HepG2 (cell line): Measurements from ENCODE around the gene CLIC5. TPM values are rescaled to one million over a fixed set of nuclear protein-coding genes. Genes with fewer than 3 reads are reported as not detected.

Experiments
- ATAC-seq: fragments of 200-7000 bp; cut with Tn5 transposase; 3 replicates; pipeline ENCODE4 v1.9.1; 2020; ENCODE audit warnings: mild to moderate bottlenecking, moderate library complexity
- BruUV-seq: library from RNA; stranded (reverse); fragments of 400-500 nt; replicated peaks from 2 replicates; lab custom pipeline; 2021; lab: Mats Ljungman, UMichigan
- CTCF ChIA-PET: fragments of 300-600 bp; formaldehyde crosslinking; extraction: SDS; loops from one replicate; lab custom pipeline; 2021; ENCODE audit warnings: low total read pairs, inconsistent platforms, low intra/inter-chr PET ratio; lab: Yijun Ruan, JAX
- POLR2A ChIA-PET: fragments of 350-600 bp; sonication (Branson Sonifier 250); formaldehyde crosslinking; loops from one replicate; lab custom pipeline; 2020; ENCODE audit warnings: antibody characterized with exemption, inconsistent platforms; lab: Yijun Ruan, JAX
- DNase-seq: peaks from one replicate; pipeline ENCODE4 v3.0.0-alpha.2; 2015; ENCODE audit warnings: low spot score
- FAIRE-seq: peaks from 3 replicates; lab custom pipeline; 2011; peaks lifted over from hg19 to GRCh38; lab: Jason Lieb, UNC
- H2AFZ ChIP-seq: one replicate; pipeline ENCODE4 v1.6.1; 2011; ENCODE audit warnings: low read length, inconsistent platforms
- H3K27ac ChIP-seq: fragments of 300-600 bp; 3 replicates; pipeline ENCODE4 v1.8.0; 2011; ENCODE audit warnings: mixed run types, mild to moderate bottlenecking, mixed read lengths, low read length, inconsistent platforms; ENCODE audit not compliant: insufficient read depth; ENCODE audit errors: extremely low read length
- H3K27me3 ChIP-seq, 2 experiments: fragments of 200-600 bp in 1 of 2; 2 replicates in 1 of 2; 3 replicates in 1 of 2; pipeline versions ENCODE4 v1.6.0 to v1.8.0; 2011; ENCODE audit warnings: low read length in 2 of 2, mild to moderate bottlenecking in 2 of 2, moderate library complexity in 2 of 2, inconsistent platforms in 1 of 2; ENCODE audit not compliant: insufficient read depth in 2 of 2, control insufficient read depth in 1 of 2
- H3K36me3 ChIP-seq, 2 experiments: fragments of 200-600 bp in 1 of 2; replicated peaks in 1 of 2; 2 replicates in 1 of 2; 3 replicates in 1 of 2; pipeline versions ENCODE4 v1.5.1 to v1.8.0; 2011; ENCODE audit warnings: low read length in 2 of 2, inconsistent platforms in 1 of 2; ENCODE audit not compliant: insufficient read depth in 2 of 2, control insufficient read depth in 1 of 2
- H3K4me1 ChIP-seq: 2 replicates; pipeline ENCODE4 v1.5.1; 2012; ENCODE audit warnings: low read length, inconsistent platforms; ENCODE audit not compliant: insufficient read depth
- H3K4me2 ChIP-seq: 2 replicates; pipeline ENCODE4 v1.6.0; 2011; ENCODE audit warnings: low read depth, low read length, inconsistent platforms
- H3K4me3 ChIP-seq, 3 experiments: fragments of 200-600 bp in 1 of 3; sonication (generic), shearing (Covaris generic) in 1 of 3; replicated peaks in 1 of 3; 2 replicates each; pipeline ENCODE4 v1.5.1; 2011 to 2016; ENCODE audit warnings: low read length in 3 of 3, inconsistent platforms in 2 of 3, low read depth in 2 of 3, mild to moderate bottlenecking in 2 of 3, control low read depth in 1 of 3, mixed read lengths in 1 of 3; ENCODE audit not compliant: insufficient read depth in 1 of 3
- H3K79me2 ChIP-seq: one replicate; pipeline ENCODE4 v1.6.1; 2011; ENCODE audit warnings: low read length, inconsistent platforms; ENCODE audit not compliant: insufficient read depth
- H3K9ac ChIP-seq: 2 replicates; pipeline ENCODE4 v1.6.0; 2011; ENCODE audit warnings: mild to moderate bottlenecking, low read depth, low read length, inconsistent platforms; ENCODE audit not compliant: insufficient read depth
- H3K9me3 ChIP-seq: 2 replicates; pipeline ENCODE4 v1.5.1; 2012; ENCODE audit warnings: mild to moderate bottlenecking, low read length
- H4K20me1 ChIP-seq: 2 replicates; pipeline ENCODE4 v1.6.0; 2011; ENCODE audit warnings: inconsistent platforms, mild to moderate bottlenecking, low read length, moderate library complexity; ENCODE audit not compliant: insufficient read depth
- AKNA ChIP-seq: sonication (generic); formaldehyde crosslinking; IDR thresholded peaks from 2 replicates; pipeline ENCODE4 v1.4.0; 2020; ENCODE audit warnings: missing genetic modification reagents, borderline replicate concordance
- DBP ChIP-seq: sonication (generic); formaldehyde crosslinking; IDR thresholded peaks from 2 replicates; pipeline ENCODE4 v1.4.0; 2020; ENCODE audit warnings: missing genetic modification reagents; ENCODE audit errors: not compliant biosample characterization
- E2F1 ChIP-seq: sonication (generic); formaldehyde crosslinking; IDR thresholded peaks from 2 replicates; pipeline ENCODE4 v1.5.0; 2020; ENCODE audit warnings: missing genetic modification reagents
- NR1H2 ChIP-seq: sonication (generic); formaldehyde crosslinking; IDR thresholded peaks from 2 replicates; pipeline ENCODE4 v1.8.1; 2022; ENCODE audit warnings: low read depth, missing genetic modification reagents, borderline replicate concordance
- PAWR ChIP-seq: sonication (generic); formaldehyde crosslinking; IDR thresholded peaks from 2 replicates; pipeline ENCODE4 v1.4.0; 2020; ENCODE audit warnings: missing genetic modification reagents, mild to moderate bottlenecking, borderline replicate concordance
- PHB2 ChIP-seq: fragments of 450-650 bp; IDR thresholded peaks from 2 replicates; pipeline ENCODE4 v1.6.1; 2018; ENCODE audit not compliant: partially characterized antibody
- RFXAP ChIP-seq: sonication (generic); formaldehyde crosslinking; IDR thresholded peaks from 2 replicates; pipeline ENCODE4 v1.4.0; 2020; ENCODE audit warnings: missing genetic modification reagents, borderline replicate concordance
- SIN3A ChIP-seq: IDR thresholded peaks from 2 replicates; pipeline ENCODE4 v1.6.1; 2011; ENCODE audit warnings: low read depth, mild to moderate bottlenecking, control low read depth, low read length, borderline replicate concordance
- SMARCC2 ChIP-seq: fragments of 450-650 bp; IDR thresholded peaks from 2 replicates; pipeline ENCODE4 v1.6.1; 2017; ENCODE audit warnings: antibody characterized with exemption, mild to moderate bottlenecking
- SYNCRIP ChIP-seq: fragments of 200-400 bp; formaldehyde crosslinking; IDR thresholded peaks from 2 replicates; pipeline ENCODE4 v1.6.1; 2018; ENCODE audit warnings: mild to moderate bottlenecking, low read depth, low read length; ENCODE audit not compliant: insufficient read depth
- ZBTB20 ChIP-seq: sonication (generic); formaldehyde crosslinking; IDR thresholded peaks from 2 replicates; pipeline ENCODE4 v1.8.1; 2023; ENCODE audit warnings: missing genetic modification reagents, low read depth, mild to moderate bottlenecking, borderline replicate concordance
- WGBS: methylation state at CpG from one replicate; pipeline ENCODE4 v1.1.6; 2017; ENCODE audit warnings: low lambda C conversion rate; 5-methylcytosine and 5-hydroxymethylcytosine counted together
- in situ Hi-C: cut with HindIII; loops from 2 replicates; pipeline ENCODE4 v1.10.0; 2017; ENCODE audit warnings: low pct_unique_long_range_greater_than_20kb; ENCODE audit not compliant: extremely low pct_ligation_motif_present
- intact Hi-C: fragments of 100-400 bp; cut with micrococcal nuclease; formaldehyde crosslinking; loops from one replicate; pipeline ENCODE4 v1.10.0; 2022; ENCODE audit not compliant: unreplicated experiment
- polyA plus RNA-seq, 8 experiments: library from polyadenylated mRNA; depleted of rRNA in 3 of 8; stranded (reverse) in 7 of 8; unstranded in 1 of 8; fragments of >200 nt; fragmentation: Illumina TruSeq in 4 of 8; extraction: Trizol in 4 of 8; gene quantifications; 2 replicates each; pipeline versions ENCODE4 v1.2.1 to v1.2.3, GENCODE V29; 2011 to 2016; ENCODE audit warnings: low read depth in 4 of 8, missing spikeins in 1 of 8, mixed read lengths in 1 of 8; ENCODE audit not compliant: insufficient read depth in 1 of 8
- total RNA-seq, 5 experiments: library from RNA; depleted of rRNA; stranded (reverse); fragments of >200 nt; fragmentation: Illumina TruSeq; extraction: Trizol; gene quantifications; 2 replicates each; pipeline ENCODE4 v1.2.3, GENCODE V29; 2016; ENCODE audit warnings: low read depth in 1 of 5
- TF ChIP-seq, protein P1 (sequence below): IDR thresholded peaks from 2 replicates; pipeline ENCODE4 v1.6.1; 2012; ENCODE audit warnings: low read depth, low read length, improper control_type of control experiment

CLIC5 gene
- total and polyA plus RNA-seq, 2 of the 13 experiments (the other 11 are each of a cell fraction or from before 2014, with no cell fraction given): not detected

- TF ChIP-seq NR1H2 (CRISPR knock-in tag) (no peak), AKNA (no peak), E2F1 (CRISPR knock-in tag) (no peak), ZBTB20 (CRISPR knock-in tag) (no peak)
Measured at GRCh38 chr6:45902984-45903383, 112.7 kb downstream of the CLIC5 start (continued).

DNA sequence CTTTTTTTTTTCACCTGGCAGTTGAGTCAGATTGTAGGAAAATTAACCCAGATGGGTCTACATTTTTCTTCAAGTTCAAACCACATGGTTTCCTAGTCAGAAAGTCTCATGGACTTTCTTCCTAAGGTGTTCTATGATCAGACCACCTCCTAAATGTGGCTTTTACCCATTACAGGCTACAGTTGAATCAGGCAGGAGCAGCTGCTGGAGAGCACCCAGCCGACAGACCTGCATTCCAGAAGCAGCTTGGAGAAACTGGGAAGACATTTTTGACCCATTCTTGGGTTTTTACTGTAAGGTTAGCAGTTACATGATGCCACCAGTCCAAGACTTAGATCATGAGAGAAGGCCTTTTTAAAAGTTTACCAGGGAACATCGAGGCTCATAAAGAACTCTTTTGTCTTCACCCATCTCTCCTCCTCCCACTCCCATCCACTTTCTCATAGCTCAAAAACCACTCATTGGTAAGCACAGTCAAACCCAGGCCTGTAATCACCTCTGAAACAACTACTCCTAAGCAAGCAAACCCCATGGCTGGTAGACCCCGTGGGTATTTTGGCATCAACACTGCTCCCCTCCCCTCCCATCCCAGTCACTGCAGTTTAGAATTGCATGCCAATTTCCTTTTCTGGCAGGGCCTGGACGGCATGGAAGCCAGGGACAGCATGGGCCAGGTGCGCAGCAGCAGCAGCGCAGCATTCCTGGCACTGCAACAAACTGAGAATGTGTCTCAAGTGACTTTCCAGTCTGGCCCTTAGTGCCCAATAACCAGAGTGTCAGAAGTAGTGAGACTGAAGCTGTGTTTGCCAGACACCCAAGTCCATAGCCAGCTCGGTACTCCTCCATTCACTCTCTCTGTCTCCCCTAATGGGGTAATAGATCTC lies 113.7 kb downstream of the CLIC5 start:
- FAIRE-seq (no peak), DNase-seq (no peak), ATAC-seq (no peak)
- Histone ChIP-seq H2AFZ (no peak overlapping the region), H3K4me1 (no peaks in the 10 kb centered on the region), H3K9ac (no peak overlapping the region), H3K9me3 (no peaks in the 10 kb centered on the region), H3K4me3 (no peak overlapping the region), H3K27me3 (peaks cover 0 to 22% of the 10 kb centered on the region in 2 experiments; a peak in 2 of 5 replicates), H3K79me2 (no peaks in the 10 kb centered on the region), H3K27ac (no peak overlapping the region), H3K36me3 (no peaks in the 10 kb centered on the region), H4K20me1 (no peaks in the 10 kb centered on the region), H3K4me2 (no peak overlapping the region)
- no TSS peak for BruUV-seq
- in situ Hi-C loops (loop anchor here (25.0 kb wide), 1 partner anchor 1240 kb away; no protein-coding TSS in a partner anchor), intact Hi-C loops (no loop called here)
- POLR2A ChIA-PET: no interaction called here
- TF ChIP-seq SMARCC2: no peak
- no peak for TF ChIP-seq SYNCRIP
- TF ChIP-seq RFXAP: no peak
- TF ChIP-seq SIN3A: no peak
- TF ChIP-seq PAWR (CRISPR knock-in tag): no peak
- TF ChIP-seq, protein P1, sequence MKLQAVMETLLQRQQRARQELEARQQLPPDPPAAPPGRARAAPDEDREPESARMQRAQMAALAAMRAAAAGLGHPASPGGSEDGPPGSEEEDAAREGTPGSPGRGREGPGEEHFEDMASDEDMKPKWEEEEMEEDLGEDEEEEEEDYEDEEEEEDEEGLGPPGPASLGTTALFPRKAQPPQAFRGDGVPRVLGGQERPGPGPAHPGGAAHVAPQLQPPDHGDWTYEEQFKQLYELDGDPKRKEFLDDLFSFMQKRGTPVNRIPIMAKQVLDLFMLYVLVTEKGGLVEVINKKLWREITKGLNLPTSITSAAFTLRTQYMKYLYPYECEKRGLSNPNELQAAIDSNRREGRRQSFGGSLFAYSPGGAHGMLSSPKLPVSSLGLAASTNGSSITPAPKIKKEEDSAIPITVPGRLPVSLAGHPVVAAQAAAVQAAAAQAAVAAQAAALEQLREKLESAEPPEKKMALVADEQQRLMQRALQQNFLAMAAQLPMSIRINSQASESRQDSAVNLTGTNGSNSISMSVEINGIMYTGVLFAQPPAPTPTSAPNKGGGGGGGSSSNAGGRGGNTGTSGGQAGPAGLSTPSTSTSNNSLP: no peak
- no peak for TF ChIP-seq DBP (CRISPR knock-in tag)
- TF ChIP-seq PHB2: no peak
- WGBS: 27% methylated on average over 7 of the region's 7 CpGs
- CTCF ChIA-PET: no interaction called here
